A673 (cell line): ENCODE data around the gene RASSF7.

Experiments
- CTCF ChIP-seq: fragments of 300-800, 200-600 bp; sonication (generic); conservative IDR thresholded peaks from 2 replicates; pipeline ENCODE4 v1.5.1; 2017; ENCODE audit warnings: low read depth, mild to moderate bottlenecking, antibody characterized with exemption, low read length, moderate library complexity, mixed read lengths
- EZH2 ChIP-seq: fragments of 200-600 bp; sonication (generic); IDR thresholded peaks from 2 replicates; pipeline ENCODE4 v1.6.1; 2017; ENCODE audit warnings: borderline replicate concordance, low read depth, mild to moderate bottlenecking, mixed read lengths, antibody characterized with exemption, low read length; ENCODE audit not compliant: poor library complexity, severe bottlenecking

- TF ChIP-seq CTCF (no peak), EZH2 (no peak)
These were observed 47.3 kb downstream of the RASSF7 start for GRCh38 chr11:607971-608659.
